Stimulated activated CD4-positive, alpha-beta T cell treated with anti-CD3 and anti-CD28 coated beads, Interleukin-15, amount 100 ng/mL, for 1 hour (primary cell): ENCODE results near the gene DAND5.

Source experiments
- DNase-seq, 2 donors: peaks; one replicate each; pipeline ENCODE4 v3.0.0-alpha.2; 2020; ENCODE audit warnings: low read depth in 1 of 2, low spot score in 1 of 2

DAND5 gene, protein sequence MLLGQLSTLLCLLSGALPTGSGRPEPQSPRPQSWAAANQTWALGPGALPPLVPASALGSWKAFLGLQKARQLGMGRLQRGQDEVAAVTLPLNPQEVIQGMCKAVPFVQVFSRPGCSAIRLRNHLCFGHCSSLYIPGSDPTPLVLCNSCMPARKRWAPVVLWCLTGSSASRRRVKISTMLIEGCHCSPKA

DNA sequence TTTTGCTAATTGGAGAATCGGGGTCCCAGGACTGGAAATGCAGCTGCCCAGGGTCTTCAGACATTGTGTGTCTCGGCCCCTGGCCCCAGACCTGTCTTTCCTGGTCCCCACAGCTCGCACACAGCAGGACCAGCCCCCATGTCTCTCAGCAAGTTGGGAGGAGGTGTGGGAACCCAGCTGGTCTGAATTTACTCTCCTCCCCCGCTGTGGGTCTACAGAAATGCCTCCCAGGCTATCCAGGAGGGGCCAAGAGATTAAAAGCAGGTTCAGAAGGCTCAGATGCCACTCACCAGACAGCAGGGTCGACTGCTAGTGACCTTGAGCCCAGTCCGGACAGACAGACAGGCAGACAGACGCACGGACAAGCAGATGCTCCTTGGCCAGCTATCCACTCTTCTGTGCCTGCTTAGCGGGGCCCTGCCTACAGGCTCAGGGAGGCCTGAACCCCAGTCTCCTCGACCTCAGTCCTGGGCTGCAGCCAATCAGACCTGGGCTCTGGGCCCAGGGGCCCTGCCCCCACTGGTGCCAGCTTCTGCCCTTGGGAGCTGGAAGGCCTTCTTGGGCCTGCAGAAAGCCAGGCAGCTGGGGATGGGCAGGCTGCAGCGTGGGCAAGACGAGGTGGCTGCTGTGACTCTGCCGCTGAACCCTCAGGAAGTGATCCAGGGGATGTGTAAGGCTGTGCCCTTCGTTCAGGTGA lies at the start of gene DAND5:
Gene DAND5, plus strand, starts transcription at position 285 of the 697 bp plus-strand sequence. Its CDS starts 85 bp downstream, at position 370.
- no peak for DNase-seq

DNA sequence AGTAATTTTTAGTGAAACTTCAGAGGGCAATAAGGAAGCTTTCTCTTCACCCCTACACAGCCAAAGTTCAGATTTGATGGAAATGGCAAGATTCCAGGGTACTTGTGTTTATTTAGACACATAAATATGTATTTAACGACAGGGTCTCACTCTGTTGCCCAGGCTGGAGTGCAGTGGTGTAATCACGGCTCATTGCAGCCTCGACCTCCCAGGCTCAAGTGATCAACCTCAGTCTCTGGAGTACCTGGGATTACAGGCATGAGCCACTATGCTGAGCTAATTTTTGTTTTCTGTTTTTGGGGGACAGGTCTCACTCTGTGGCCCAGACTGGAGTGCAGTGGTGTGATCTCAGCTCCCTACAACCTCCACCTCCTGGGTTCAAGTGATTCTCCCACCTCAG lies 48.3 kb upstream of the DAND5 start:
- no peak for DNase-seq

DNA sequence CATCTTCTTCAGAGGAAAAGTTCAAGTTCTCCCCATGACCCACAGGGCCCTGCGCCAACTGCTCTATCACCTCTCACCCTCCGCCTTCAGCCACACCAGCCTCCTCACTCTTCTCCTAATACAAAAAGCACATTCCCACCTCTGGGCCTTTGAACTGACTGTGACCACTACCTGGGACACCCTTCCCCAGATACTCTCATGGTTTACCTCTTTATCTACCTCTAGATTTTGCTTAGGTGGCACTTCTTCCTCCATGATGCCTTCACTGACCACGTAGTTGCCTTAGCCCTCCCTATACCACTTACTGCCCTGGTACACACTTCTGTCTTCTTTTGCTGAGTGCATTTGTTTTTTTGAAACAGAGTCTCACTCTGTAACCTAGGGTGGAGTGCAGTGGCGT lies 46.4 kb upstream of the DAND5 start:
- no peak for DNase-seq

DNA sequence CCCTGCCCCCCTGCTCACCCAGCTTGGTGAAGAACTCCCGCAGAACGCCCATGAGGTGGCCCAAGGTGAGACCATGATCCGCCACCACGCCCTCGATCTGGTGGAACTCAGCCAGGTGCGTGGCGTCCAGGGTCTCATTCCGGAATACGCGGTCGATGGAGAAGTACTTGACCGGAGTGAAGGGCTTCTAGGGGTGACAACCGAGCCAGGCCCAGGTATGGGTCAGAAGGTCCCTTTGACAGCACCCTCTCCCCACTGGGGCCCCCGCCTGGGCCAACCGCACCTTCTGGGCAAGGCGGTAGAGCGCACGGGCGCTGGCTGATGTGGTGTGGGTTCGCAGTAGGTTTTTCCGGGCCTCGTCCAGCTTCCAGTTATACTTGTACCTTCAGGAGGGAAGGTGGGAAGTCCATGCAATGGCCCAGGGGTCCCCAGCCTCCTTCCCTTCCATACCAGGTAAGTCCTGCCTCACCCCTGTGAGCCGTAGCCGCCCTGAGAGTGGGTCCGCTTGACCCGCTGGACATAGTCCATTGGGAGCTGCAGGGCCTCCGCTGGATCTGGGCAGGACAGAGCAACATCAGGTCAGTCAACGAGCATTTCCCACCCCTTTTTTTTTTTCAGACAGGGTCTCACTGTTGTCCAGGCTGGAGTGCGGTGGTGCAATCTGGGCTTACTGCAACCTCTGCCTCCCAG lies 44.6 kb upstream of the DAND5 start:
- DNase-seq, result no peak

DNA sequence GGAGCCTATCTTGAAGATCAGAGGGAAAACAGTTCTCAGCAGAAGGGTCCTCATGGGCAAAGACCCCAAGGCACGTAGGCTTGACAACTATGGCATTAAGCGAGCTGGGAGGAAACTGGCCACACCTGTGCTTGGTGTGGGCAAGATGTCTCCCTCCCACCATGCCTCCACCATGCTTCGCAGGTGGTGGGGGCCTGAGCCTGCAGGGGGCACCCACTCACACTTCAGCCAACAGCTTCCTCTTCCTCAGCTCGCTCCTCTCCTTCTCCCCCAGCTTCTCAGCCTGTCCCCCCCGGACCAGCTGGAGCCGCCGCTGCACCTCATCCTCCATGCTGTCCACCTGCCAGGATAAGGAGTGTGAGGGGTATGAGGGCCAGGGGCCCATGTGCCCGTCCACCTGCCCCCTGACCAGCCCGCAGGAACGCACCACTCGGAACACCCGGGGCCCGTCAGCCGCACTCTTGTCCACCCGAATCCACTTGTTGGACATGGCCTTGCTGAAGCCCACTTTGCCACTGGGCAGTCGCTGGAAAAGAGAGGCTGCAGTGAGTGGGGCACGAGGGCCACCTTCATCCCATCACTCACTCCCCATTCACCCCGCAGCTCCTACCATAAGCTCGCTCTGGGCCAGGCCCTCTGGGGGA lies 39.3 kb upstream of the DAND5 start:
- DNase-seq, result no peak

DNA sequence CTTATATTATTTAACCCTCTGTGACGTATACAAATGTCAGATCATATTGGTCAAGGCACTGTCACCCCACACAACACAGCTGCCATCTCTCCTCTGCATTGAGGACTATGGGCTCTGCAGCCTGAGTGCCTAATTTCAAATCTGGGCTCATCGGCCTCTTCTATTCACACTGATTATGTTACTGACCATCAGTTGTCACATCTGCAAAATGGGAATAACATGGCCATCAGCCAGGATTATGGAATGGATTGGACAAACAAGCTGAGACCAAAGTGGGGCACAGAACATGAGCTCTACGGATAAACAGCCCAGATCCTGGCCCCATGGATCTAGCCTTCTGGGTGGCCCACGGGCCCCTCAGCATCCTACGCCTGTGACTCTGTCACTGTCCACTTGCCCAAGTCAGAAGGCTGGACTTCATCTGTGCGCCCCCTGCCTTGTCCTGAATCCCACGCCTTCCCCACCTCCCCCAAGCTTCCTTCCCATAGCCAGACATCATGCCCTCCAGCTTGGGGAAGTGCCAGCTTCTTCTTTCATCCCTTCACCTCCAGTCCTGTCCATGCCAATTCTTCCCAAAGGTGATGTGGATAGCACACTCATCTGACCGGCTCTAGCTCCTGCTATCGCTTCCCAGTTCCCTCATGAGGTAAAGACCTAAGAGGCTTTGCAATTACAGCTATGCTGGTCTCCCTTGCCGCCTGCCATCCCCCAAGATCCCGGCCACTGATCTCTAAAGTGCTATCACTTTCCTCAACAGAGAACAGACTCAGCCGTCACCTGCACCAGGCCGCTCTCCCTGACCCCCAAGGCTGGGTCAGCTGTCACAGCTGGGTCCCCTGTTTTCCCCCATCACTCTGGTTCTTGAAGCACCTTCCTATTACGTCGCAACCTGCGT lies 36.7 kb upstream of the DAND5 start:
- no peak for DNase-seq

DNA sequence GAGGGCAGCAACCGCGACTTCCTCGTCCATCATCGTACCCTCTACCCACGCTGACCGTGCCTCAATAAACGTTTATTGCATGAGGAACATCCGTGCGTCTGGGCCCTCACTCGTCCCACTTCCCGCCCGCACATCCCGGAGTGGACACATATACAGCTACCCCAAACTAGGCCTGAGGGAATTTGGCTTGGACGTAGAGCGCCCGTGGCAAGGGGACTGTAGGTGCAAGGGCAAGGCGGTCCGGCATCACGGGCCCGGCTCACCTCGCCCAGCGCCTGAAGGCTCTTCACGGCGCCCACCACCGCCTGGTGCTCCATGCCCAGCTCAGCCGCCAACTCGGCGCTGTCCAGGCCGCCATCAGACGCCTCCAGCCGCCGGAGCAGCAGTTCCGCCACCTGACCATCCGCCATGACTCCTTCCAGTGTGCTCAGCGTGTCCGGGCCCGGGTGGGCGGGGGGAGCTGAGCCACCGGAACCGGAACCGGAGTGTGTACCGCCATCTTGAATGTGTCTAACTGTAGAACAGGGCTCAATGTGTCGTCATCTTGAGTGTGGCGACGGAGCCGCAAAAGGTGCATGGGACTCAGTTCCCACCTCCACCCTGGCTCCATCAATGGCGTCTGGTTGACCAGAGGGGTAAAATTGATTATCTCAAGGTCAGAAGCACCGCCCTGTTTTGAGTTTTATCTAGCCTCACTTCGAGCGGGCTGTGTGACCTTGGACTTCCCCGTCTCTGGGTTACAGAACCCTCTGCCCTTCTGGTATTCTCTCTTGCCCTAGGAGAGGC lies 35.9 kb upstream of the DAND5 start, which contains the start of gene FARSA:
Gene FARSA, minus strand, starts transcription at position 425 of the 786 bp plus-strand sequence. Its CDS starts 15 bp downstream, at position 410.
- peak; percentile 73 to 79 for DNase-seq

DNA sequence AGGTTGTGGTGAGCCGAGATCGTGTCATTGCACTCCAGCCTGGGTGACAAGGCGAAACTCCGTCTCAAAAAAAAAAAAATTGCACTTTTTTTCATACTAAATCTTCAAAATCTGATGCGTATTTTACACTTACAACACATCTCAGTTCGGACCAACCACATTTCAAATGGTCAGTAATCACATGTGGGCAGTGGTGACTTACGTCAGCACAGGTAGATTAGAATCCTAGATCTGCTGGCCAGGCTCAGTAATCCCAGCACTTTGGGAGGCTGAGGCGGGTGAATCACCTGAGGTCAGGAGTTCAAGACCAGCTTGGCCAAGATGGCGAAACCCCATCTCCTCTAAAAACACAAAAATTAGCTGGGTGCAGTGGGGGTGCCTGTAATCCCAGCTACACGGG lies 34.3 kb upstream of the DAND5 start:
- DNase-seq, result no peak

DNA sequence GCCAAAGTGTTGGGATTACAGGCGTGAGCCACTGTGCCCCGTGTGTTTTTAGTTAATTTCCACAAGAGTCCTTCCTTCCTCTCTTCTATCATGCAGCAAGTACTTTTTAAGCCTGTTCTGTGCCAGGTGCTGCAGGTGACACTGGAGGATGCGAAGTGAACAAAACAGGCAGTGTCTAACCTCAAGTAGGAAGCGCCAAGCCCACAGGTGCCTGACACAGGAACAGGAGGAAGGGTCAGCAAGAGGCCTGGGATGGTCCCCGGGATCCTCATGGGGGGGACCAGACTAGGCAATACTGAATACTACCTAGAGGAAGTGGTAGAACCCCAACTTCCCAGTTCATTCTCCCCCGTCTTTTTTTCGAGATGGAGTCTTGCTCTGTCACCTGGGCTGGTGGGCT lies 32.8 kb upstream of the DAND5 start:
- DNase-seq, result no peak

DNA sequence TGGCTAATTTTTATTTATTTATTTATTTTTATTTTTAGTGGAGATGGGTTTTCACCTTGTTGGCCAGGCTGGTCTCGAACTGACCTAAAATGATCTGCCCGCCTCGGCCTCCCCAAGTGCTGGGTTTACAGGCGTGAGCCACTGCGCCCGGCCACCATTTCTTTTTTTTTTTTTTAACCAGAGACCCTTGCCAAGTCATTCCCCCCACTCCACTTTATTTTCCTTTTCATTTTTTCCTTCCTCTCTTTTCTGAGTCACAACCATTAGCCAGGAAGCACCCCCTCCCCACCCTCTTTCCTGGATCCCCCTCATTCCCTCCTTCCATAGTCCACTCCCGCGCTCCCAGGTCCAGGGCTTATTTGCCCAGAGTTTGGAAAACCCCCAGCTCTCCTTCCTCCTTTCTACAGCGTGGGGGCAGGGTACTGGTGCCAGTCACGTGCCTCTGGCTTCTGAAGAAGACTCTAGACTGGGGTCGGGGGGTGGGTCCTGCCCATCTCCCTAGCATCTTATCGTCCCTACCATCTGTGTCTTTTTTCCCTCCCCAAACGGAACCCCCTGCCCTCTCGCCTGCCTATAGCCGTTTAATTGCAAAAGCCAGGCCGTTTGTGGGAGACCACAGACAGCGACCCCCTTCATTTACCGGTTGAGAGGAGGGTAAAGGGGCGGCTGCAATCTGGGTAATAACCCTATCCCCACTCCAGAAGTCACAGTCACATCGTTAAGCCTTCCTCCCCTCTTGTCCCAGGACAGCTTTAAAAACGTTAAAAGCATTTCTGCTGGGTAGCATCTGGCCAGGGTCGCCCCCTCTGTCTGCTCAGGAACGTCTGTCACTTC lies 32.1 kb upstream of the DAND5 start:
- no peak for DNase-seq

DNA sequence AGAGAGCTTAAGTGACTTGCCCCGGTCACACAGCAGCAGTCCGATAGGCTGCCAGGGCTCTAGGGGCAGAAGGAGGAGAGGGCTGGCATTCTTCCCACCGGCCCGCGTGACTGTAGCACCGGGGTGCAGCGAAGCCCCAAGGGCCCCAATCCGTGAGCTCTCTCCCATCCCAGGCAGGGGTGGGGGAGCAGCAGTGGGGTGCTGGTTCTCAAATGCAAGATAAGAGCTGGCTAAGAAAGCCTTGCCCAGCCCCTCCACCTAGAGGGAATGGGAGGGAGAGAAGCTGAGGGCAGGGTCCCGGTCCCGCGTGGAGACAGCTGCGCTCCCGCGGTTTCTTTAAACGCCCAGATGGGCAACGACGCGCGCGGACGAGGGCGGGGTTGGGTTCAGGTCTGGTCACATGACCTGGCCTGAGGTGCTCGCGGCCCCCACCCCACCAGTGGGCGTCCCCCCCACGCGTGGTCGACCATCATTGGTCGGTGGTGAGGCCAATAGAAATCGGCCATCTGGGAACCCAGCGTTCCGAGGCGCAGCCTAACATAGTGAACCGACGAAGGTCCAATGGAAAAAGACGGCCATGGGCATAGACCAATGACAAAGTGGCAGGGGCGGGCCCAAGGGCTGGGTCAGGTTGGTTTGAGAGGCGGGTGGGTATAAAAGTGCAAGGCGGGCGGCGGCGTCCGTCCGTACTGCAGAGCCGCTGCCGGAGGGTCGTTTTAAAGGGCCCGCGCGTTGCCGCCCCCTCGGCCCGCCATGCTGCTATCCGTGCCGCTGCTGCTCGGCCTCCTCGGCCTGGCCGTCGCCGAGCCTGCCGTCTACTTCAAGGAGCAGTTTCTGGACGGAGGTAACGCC lies 31.2 kb upstream of the DAND5 start, which contains the start of gene CALR:
Gene CALR, plus strand, starts transcription at position 683 of the 852 bp plus-strand sequence. Its CDS starts 71 bp downstream, at position 754.
- peak; percentile 97 to 98 for DNase-seq

DNA sequence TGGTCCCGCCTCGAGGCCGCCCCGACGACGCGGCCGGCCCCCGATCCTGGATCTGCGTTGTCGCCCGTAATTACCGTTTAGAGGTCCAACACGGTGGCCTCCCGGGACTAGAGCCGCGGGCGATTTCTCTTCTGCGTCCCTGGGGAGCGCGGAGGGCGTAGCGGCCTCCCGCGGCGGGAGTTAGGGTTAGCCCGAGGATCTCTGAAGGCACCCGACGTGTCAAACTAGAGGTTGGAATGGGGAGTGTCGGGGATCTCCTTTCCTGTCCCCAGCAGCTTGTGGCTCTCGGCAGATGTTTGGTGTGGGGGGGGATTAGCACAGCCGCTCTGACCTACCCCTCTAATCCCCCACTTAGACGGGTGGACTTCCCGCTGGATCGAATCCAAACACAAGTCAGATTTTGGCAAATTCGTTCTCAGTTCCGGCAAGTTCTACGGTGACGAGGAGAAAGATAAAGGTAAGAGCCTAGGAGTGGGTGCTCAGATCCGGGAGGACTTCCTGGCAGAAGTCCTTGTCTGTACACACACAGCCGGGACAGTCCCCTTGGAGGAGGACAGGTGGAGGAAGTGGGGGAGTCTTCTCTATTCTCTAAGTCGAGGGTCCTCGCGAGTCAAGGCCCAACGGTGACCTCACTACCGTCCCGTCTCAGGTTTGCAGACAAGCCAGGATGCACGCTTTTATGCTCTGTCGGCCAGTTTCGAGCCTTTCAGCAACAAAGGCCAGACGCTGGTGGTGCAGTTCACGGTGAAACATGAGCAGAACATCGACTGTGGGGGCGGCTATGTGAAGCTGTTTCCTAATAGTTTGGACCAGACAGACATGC lies 30.4 kb upstream of the DAND5 start:
- no peak for DNase-seq

DNA sequence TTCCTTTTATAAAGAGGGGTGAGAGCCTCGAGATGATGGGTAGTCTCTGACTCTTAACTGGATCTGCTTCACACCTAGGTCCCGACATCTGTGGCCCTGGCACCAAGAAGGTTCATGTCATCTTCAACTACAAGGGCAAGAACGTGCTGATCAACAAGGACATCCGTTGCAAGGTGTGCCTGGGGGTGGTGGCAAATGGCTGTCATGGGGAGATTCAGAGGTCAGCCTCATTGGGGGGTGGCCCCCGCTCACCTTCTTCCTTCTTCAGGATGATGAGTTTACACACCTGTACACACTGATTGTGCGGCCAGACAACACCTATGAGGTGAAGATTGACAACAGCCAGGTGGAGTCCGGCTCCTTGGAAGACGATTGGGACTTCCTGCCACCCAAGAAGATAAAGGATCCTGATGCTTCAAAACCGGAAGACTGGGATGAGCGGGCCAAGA lies 29.4 kb upstream of the DAND5 start:
- no peak for DNase-seq

DNA sequence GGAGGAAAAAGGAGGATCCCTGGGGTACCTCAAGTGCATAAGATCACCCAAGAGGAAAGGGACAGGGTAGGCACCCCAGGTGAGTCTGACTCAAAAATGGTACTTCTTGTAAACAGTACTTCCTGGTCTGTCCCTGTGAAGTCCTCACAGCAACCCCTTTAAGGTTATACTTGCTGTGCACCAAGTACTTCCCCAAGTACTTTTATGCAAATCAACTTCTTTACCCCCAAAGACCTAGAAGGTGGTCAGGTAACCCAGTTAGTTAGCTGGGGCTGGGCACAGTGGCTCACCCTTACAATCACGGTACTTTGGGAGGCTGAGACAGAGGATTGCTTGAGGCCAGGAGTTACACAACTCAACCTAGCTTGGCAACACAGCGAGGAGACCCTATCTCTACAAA lies 28.5 kb upstream of the DAND5 start:
- no peak for DNase-seq

DNA sequence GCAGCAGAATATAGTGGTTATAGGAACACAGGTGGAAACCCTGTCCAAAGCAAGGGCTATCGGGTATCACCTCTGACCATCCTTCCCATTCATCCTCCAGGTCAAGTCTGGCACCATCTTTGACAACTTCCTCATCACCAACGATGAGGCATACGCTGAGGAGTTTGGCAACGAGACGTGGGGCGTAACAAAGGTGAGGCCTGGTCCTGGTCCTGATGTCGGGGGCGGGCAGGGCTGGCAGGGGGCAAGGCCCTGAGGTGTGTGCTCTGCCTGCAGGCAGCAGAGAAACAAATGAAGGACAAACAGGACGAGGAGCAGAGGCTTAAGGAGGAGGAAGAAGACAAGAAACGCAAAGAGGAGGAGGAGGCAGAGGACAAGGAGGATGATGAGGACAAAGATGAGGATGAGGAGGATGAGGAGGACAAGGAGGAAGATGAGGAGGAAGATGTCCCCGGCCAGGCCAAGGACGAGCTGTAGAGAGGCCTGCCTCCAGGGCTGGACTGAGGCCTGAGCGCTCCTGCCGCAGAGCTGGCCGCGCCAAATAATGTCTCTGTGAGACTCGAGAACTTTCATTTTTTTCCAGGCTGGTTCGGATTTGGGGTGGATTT lies 25.8 kb upstream of the DAND5 start:
- DNase-seq, result no peak

DNA sequence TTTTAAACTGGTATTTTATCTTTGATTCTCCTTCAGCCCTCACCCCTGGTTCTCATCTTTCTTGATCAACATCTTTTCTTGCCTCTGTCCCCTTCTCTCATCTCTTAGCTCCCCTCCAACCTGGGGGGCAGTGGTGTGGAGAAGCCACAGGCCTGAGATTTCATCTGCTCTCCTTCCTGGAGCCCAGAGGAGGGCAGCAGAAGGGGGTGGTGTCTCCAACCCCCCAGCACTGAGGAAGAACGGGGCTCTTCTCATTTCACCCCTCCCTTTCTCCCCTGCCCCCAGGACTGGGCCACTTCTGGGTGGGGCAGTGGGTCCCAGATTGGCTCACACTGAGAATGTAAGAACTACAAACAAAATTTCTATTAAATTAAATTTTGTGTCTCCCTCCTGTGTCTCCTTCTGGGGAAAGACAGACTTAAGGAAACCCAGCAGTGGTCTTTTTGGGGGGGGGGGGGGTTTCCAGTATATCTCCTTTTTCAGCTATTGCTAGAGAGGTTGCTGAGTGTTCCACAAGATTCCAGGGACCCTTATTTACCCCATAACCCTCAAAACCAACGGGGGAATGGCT lies 25.2 kb upstream of the DAND5 start:
- DNase-seq, result no peak
